ENCODE measurements around the gene CRISPLD2.
"Not testable (repeated sequence)": the region's sequence is repeated elsewhere in the genome, so short reads cannot be mapped to it uniquely, and the experiment has no call there.

CRISPLD2 gene

GRCh38 chr16:84938616-84939015, 118.8 kb downstream of the CRISPLD2 start:
- DNase-seq = not testable (repeated sequence)

DNA sequence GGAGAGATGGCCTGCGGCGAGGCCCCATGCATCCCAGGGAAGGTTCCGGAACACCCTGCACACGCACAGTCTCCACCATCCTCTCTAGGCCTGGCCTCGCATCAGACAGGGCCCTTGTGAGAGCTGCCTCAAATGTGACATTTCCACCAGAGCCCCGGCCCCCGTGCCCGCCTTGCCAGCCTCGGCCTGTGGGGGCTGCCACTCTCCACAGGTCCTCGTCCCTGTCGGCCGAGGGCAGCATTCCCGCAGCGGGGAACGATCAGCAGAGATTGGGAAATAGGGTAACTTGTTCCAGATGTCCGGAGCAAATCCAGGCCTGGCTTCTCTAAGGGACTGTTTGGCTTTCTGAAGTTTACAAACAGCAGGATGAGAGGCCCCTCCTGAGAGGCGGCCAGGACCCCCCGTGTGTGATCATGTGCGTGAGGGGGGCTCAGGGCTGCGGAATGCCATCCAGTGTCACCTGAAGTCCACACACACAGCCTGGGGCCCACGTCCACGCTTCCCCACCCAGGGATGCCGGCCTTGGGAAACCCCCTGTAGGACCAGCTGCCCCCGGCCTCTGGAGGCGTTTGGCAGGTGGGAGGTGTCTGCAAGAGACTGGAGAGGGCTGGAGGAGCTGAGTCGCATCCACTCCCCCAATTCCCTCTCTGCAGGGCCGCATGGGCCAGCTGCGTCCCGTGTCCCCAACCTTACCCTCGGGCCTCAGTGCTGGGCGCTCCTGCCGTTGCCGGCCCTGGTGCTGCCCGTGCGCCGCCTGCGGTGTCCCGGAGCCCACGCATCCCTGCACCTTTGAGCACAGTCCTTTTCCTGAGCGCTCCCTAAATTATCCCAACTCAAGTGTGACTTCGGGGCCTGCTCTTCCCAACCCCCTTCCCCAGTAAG, 121.1 kb downstream of the CRISPLD2 start:
- DNase-seq = no peak

- no peak for DNase-seq
Observed at GRCh38 chr16:84941921-84942320, 122.1 kb downstream of the CRISPLD2 start.

- DNase-seq = no peak
Observed at GRCh38 chr16:84942786-84943185, 123.0 kb downstream of the CRISPLD2 start.

- DNase-seq = no peak
Observed at GRCh38 chr16:84943620-84944019, 123.8 kb downstream of the CRISPLD2 start.

GRCh38 chr16:84947022-84947421, 127.2 kb downstream of the CRISPLD2 start:
- DNase-seq = no peak

- no peak for DNase-seq
Observed at GRCh38 chr16:84947996-84948850, 128.4 kb downstream of the CRISPLD2 start.

GRCh38 chr16:84948851-84949610, 129.2 kb downstream of the CRISPLD2 start:
- no peak for DNase-seq

DNA sequence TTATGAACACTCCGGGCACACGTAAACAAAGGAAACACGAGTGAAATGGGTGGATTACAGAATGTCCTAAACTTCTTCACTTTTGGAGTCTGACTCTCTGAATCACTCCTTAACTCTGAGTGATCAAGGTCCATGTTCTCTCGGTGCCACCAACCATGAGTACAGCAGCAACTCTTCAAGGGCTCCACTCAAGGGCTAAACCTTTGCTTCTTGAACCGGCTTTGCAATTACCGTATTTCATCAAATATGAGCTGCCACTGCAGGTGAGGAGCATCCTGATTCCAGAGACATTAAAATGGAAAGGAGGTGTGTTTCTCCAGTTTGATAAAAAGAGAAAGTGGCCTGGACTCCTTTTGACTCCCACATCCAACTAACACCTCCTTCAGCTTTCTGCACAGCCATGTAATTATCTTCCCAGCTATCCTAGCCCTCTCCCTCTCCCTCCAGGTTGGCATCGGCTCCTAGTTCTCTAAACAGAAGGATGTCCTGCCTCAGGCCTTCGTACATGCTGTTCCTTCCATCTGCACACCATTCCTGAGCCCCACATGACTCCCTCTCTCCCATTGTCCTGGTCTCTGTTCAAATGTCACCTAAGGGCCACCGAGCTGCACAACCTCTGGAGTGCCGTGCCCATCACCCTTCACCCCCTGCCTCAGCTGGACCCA, 130.1 kb downstream of the CRISPLD2 start:
- no peak for DNase-seq

DNA sequence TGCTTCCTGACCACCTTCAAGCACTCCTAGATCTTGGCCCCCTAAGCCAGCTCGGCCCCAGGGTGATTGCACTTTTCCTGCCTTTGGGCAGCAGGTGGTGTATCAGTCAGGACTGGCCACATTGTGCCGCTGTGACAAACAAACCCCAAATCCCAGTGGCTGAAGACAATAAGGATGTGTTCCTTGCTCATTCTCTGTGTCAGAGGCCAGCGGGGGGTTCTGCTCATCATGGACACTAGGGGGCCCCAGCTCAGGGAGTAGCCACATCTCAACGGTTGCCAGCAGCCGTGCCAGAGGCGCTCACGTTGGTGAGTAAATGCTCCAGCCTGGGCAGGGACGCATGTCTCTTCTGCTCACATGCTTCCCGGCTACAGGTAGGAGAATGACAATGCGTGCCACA, 131.1 kb downstream of the CRISPLD2 start:
- DNase-seq = no peak

DNA sequence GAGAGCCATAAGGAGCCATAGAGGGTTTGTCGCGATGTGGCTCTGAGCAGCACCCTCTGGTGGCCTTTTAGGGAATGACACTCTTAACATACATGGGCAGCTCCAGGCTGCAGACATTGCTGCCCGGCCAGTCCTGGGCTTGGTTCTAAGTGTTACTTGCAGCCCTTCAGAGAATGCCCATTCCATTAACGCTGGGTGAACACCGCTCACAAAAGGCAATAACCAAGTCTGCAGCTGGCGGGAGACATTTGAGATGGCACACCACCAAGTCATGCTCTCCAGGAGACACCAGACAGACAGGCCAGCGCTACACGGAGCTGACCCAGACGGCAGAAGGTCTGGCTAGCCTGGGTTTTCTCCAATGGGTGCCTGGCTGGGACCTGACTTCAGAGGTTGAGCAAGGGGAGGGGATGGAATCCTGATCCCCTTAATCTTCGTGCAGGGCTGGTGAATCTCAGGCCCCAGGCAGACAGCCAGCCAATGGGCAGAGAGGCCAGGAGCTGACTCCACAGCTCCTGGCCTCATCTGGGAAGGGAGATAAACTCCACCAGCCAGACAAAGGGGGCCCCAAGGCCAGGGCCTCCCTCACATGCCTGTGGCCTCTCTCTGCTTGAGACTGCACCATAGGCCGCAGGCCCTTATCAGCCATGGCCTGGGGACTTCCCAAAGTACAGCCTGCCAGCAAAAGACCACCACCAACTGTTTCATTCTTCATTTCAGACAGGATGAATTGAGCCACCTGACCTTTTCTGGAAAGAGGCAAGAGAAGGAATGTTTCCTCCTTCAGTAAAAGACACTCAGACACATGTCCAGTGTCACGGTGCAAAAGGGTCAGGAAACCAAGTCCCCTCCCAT, 132.8 kb downstream of the CRISPLD2 start:
- DNase-seq = peak; percentile 64

- no peak for DNase-seq
Observed at GRCh38 chr16:84953190-84953746, 133.5 kb downstream of the CRISPLD2 start.

GRCh38 chr16:84955427-84955826, 135.6 kb downstream of the CRISPLD2 start:
- DNase-seq = no peak

GRCh38 chr16:84957192-84957591, 137.4 kb downstream of the CRISPLD2 start:
- no peak for DNase-seq

GRCh38 chr16:84957792-84958191, 138.0 kb downstream of the CRISPLD2 start:
- no peak for DNase-seq

All from CD4-positive, alpha-beta T cell treated with Interferon gamma for 1 hour (primary cell).